CD14-positive monocyte (primary cell): ENCODE measurements around the gene HP1BP3. TPM values are rescaled to one million over a fixed set of nuclear protein-coding genes. Genes with fewer than 3 reads are reported as not detected.

ENCODE experiments used
- DNase-seq, 3 donors: peaks; one replicate each; pipeline ENCODE4 v3.0.0-alpha.2; 2011 to 2022
- H2AFZ ChIP-seq: 2 replicates; pipeline ENCODE4 v1.6.0; 2012; ENCODE audit warnings: mild to moderate bottlenecking, low read depth, low read length, inconsistent platforms; ENCODE audit not compliant: insufficient read depth, poor library complexity, severe bottlenecking
- H3K27ac ChIP-seq, 2 donors: 1 replicate in 1 of 2; 2 replicates in 1 of 2; pipeline ENCODE4 v1.5.1; 2012 to 2013; ENCODE audit warnings: low read length in 2 of 2, control low read depth in 1 of 2, inconsistent platforms in 1 of 2, low read depth in 1 of 2, mild to moderate bottlenecking in 1 of 2
- H3K27me3 ChIP-seq, 2 donors: one replicate each; pipeline versions ENCODE4 v1.6.0 to v1.6.1; 2011 to 2013; ENCODE audit warnings: low read length in 2 of 2; ENCODE audit not compliant: control insufficient read depth in 2 of 2, insufficient read depth in 2 of 2
- H3K36me3 ChIP-seq, 2 donors: replicated peaks in 1 of 2; 1 replicate in 1 of 2; 2 replicates in 1 of 2; pipeline versions ENCODE4 v1.5.1 to v1.6.1; 2012 to 2013; ENCODE audit warnings: low read length in 2 of 2, control low read depth in 1 of 2, inconsistent platforms in 1 of 2, mild to moderate bottlenecking in 1 of 2; ENCODE audit not compliant: insufficient read depth in 2 of 2, control insufficient read depth in 1 of 2
- H3K4me1 ChIP-seq, 2 donors: 1 replicate in 1 of 2; 2 replicates in 1 of 2; pipeline versions ENCODE4 v1.5.1 to v1.6.1; 2012 to 2013; ENCODE audit warnings: low read length in 2 of 2, control low read depth in 1 of 2, inconsistent platforms in 1 of 2, mild to moderate bottlenecking in 1 of 2, moderate library complexity in 1 of 2; ENCODE audit not compliant: insufficient read depth in 2 of 2, control insufficient read depth in 1 of 2
- H3K4me2 ChIP-seq: replicated peaks from 2 replicates; pipeline ENCODE3; 2012; ENCODE audit warnings: low read length, moderate library complexity, mild to moderate bottlenecking; ENCODE audit not compliant: poor library complexity, severe bottlenecking; ENCODE audit errors: extremely low read depth
- H3K4me3 ChIP-seq, 3 experiments: fragments of 200-600 bp in 1 of 3; sonication (generic) in 1 of 3; replicated peaks in 1 of 3; 1 replicate in 2 of 3; 2 replicates in 1 of 3; pipeline ENCODE4 v1.5.1; 2011 to 2013; ENCODE audit warnings: low read length in 3 of 3, mild to moderate bottlenecking in 3 of 3, control low read depth in 2 of 3, low read depth in 2 of 3, inconsistent platforms in 1 of 3, moderate library complexity in 1 of 3
- H3K79me2 ChIP-seq: 2 replicates; pipeline ENCODE4 v1.6.0; 2012; ENCODE audit warnings: mild to moderate bottlenecking, control low read depth, inconsistent platforms, low read length, moderate library complexity; ENCODE audit not compliant: insufficient read depth
- H3K9ac ChIP-seq: 2 replicates; pipeline ENCODE4 v1.6.0; 2017; ENCODE audit warnings: low read length, mild to moderate bottlenecking; ENCODE audit not compliant: insufficient read depth, poor library complexity, severe bottlenecking
- H3K9me3 ChIP-seq, 2 donors: replicated peaks in 1 of 2; 1 replicate in 1 of 2; 2 replicates in 1 of 2; pipeline versions ENCODE4 v1.5.1 to v1.6.1; 2012 to 2013; ENCODE audit warnings: low read length in 2 of 2, control low read depth in 1 of 2; ENCODE audit not compliant: control insufficient read depth in 1 of 2, insufficient read depth in 1 of 2
- H4K20me1 ChIP-seq: 2 replicates; pipeline ENCODE4 v1.6.0; 2012; ENCODE audit warnings: mild to moderate bottlenecking, low read length, control low read depth, moderate library complexity; ENCODE audit not compliant: insufficient read depth
- H3K27ac Mint-ChIP-seq, 7 donors: one replicate each; pipeline ENCODE4 v1.8.0; 2020; ENCODE audit warnings: mild to moderate bottlenecking in 7 of 7, mixed read lengths in 7 of 7, moderate library complexity in 6 of 7, inconsistent platforms in 2 of 7
- H3K27me3 Mint-ChIP-seq, 3 donors: one replicate each; pipeline ENCODE4 v1.8.0; 2021 to 2022; ENCODE audit warnings: low read depth in 3 of 3, mild to moderate bottlenecking in 3 of 3, mixed read lengths in 3 of 3, moderate library complexity in 3 of 3, inconsistent platforms in 1 of 3
- H3K36me3 Mint-ChIP-seq, 2 donors: one replicate each; pipeline ENCODE4 v1.8.0; 2020; ENCODE audit warnings: mixed read lengths in 2 of 2, inconsistent platforms in 1 of 2, mild to moderate bottlenecking in 1 of 2
- H3K4me1 Mint-ChIP-seq: one replicate; pipeline ENCODE4 v1.8.0; 2020; ENCODE audit warnings: mild to moderate bottlenecking, mixed read lengths
- H3K4me3 Mint-ChIP-seq, 2 donors: one replicate each; pipeline ENCODE4 v1.8.0; 2020; ENCODE audit warnings: mild to moderate bottlenecking in 2 of 2, mixed read lengths in 2 of 2, moderate library complexity in 1 of 2
- H3K9me3 Mint-ChIP-seq, 7 donors: one replicate each; pipeline ENCODE4 v1.8.0; 2020 to 2022; ENCODE audit warnings: mixed read lengths in 7 of 7, mild to moderate bottlenecking in 6 of 7, moderate library complexity in 6 of 7, inconsistent platforms in 2 of 7
- CTCF ChIP-seq: fragments of 200-600 bp; IDR thresholded peaks from one replicate; pipeline ENCODE4 v1.8.0; 2022; ENCODE audit warnings: antibody characterized with exemption, mild to moderate bottlenecking
- WGBS: methylation state at CpG from one replicate; pipeline ENCODE4 v1.1.5; 2013; ENCODE audit warnings: missing lambda C conversion rate; ENCODE audit not compliant: insufficient coverage; 5-methylcytosine and 5-hydroxymethylcytosine counted together
- intact Hi-C, 2 donors: fragments of 100-400 bp; cut with micrococcal nuclease; formaldehyde crosslinking; loops; one replicate each; pipeline versions ENCODE4 v1.15.0 to v1.15.1; 2023
- polyA plus RNA-seq, 3 donors: library from polyadenylated mRNA; depleted of rRNA in 1 of 3; unstranded in 2 of 3; stranded (reverse) in 1 of 3; fragments of 300-500 nt in 2 of 3; fragments of >200 nt in 1 of 3; fragmentation: Illumina TruSeq in 2 of 3; gene quantifications; 1 replicate in 2 of 3; 2 replicates in 1 of 3; pipeline ENCODE4 v1.2.3, GENCODE V29; 2012 to 2021

Gene HP1BP3
- polyA plus RNA-seq, 3 donors, result 121 to 137 (median 135) TPM

- H3K27ac Mint-ChIP-seq, result no peak overlapping the region
- intact Hi-C loops, result no loop called here
These were observed 58.5 kb downstream of the HP1BP3 start for GRCh38 chr1:20728371-20729154.

More at GRCh38 chr1:20728371-20729154, 58.5 kb downstream of the HP1BP3 start:
- Histone ChIP-seq H3K9me3 (peaks cover 0 to 11% of the 10 kb centered on the region in 2 donors), H2AFZ (no peak overlapping the region), H3K4me3 (no peak overlapping the region), H3K36me3 (no peaks in the 10 kb centered on the region), H3K27ac (no peak overlapping the region), H3K9ac (no peak overlapping the region), H3K79me2 (no peaks in the 10 kb centered on the region), H3K4me1 (peaks cover 18 to 24% of the 10 kb centered on the region in 2 donors), H4K20me1 (no peaks in the 10 kb centered on the region), H3K27me3 (peaks cover 24 to 52% of the 10 kb centered on the region in 2 donors), H3K4me2 (no peak overlapping the region)
- H3K27me3 Mint-ChIP-seq, result peaks cover 43 to 57% (median 53%) of the 10 kb centered on the region in 3 donors
- peaks cover 22% of the 10 kb centered on the region for H3K4me1 Mint-ChIP-seq
- WGBS, result 65% methylated on average over 5 of the region's 9 CpGs
- H3K9me3 Mint-ChIP-seq, result peaks cover 0 to 18% (median 4%) of the 10 kb centered on the region in 7 donors
- no peak for DNase-seq
- H3K36me3 Mint-ChIP-seq, result peaks cover 0 to 2% of the 10 kb centered on the region in 2 donors
- peak overlapping the region in 1 of 2 donors; percentile 2 for H3K4me3 Mint-ChIP-seq
- no peak for TF ChIP-seq CTCF
